OCI-LY1 (cell line): ENCODE data around the gene MTM1.

ENCODE experiments used
- H2AFZ ChIP-seq: fragments of 200-600 bp; sonication (generic), shearing (Covaris generic); 2 replicates; pipeline ENCODE4 v1.6.0; 2014; ENCODE audit warnings: antibody characterized with exemption, mild to moderate bottlenecking, low read length
- H3F3A ChIP-seq: fragments of 200-600 bp; sonication (generic), shearing (Covaris generic); 2 replicates; pipeline ENCODE4 v1.6.0; 2014; ENCODE audit warnings: mild to moderate bottlenecking, antibody characterized with exemption, low read length, moderate library complexity; ENCODE audit not compliant: insufficient read depth
- H3K27ac ChIP-seq: fragments of 200-600 bp; sonication (generic); 2 replicates; pipeline ENCODE4 v1.5.1; 2014; ENCODE audit warnings: low read length, mixed run types, mild to moderate bottlenecking, low read depth; ENCODE audit not compliant: poor library complexity, severe bottlenecking
- H3K27me3 ChIP-seq: fragments of 200-600 bp; sonication (generic); 2 replicates; pipeline ENCODE4 v1.6.0; 2014; ENCODE audit warnings: antibody characterized with exemption, mild to moderate bottlenecking, low read length, moderate library complexity; ENCODE audit not compliant: insufficient read depth
- H3K36me3 ChIP-seq: fragments of 200-600 bp; sonication (generic); 2 replicates; pipeline ENCODE4 v1.6.1; 2014; ENCODE audit warnings: mild to moderate bottlenecking, antibody characterized with exemption, low read length, moderate library complexity, mixed read lengths; ENCODE audit not compliant: insufficient read depth
- H3K4me1 ChIP-seq: fragments of 200-600 bp; sonication (generic); 2 replicates; pipeline ENCODE4 v1.5.1; 2014; ENCODE audit warnings: mild to moderate bottlenecking, low read length, moderate library complexity; ENCODE audit not compliant: insufficient read depth, severe bottlenecking
- H3K4me2 ChIP-seq: fragments of 200-600 bp; sonication (generic), shearing (Covaris generic); 2 replicates; pipeline ENCODE4 v1.6.1; 2014; ENCODE audit warnings: low read length
- H3K4me3 ChIP-seq: fragments of 200-600 bp; sonication (generic); 2 replicates; pipeline ENCODE4 v1.5.1; 2014; ENCODE audit warnings: low read length, low read depth, mild to moderate bottlenecking, mixed read lengths; ENCODE audit not compliant: poor library complexity, severe bottlenecking
- H3K79me2 ChIP-seq: fragments of 200-600 bp; shearing (Covaris generic); 2 replicates; pipeline ENCODE4 v1.6.1; 2016; ENCODE audit warnings: mixed run types, low read length, mixed read lengths; ENCODE audit not compliant: insufficient read depth
- H3K9ac ChIP-seq: fragments of 200-600 bp; sonication (generic), shearing (Covaris generic); 2 replicates; pipeline ENCODE4 v1.6.1; 2014; ENCODE audit warnings: mild to moderate bottlenecking, low read length, mixed read lengths
- H3K9me2 ChIP-seq: fragments of 200-600 bp; sonication (generic), shearing (Covaris generic); 2 replicates; pipeline ENCODE4 v1.6.1; 2014; ENCODE audit warnings: low read depth, mild to moderate bottlenecking, low read length, mixed read lengths
- H3K9me3 ChIP-seq: fragments of 200-600 bp; shearing (Covaris generic); 2 replicates; pipeline ENCODE4 v1.6.1; 2014; ENCODE audit warnings: low read length, mixed read lengths
- H4K20me1 ChIP-seq: fragments of 200-600 bp; sonication (generic), shearing (Covaris generic); 2 replicates; pipeline ENCODE4 v1.6.0; 2016; ENCODE audit warnings: mild to moderate bottlenecking, low read length; ENCODE audit not compliant: insufficient read depth
- EZH2 ChIP-seq: fragments of 200-600 bp; sonication (generic), shearing (Covaris generic); IDR thresholded peaks from 2 replicates; pipeline ENCODE4 v1.8.0; 2017; ENCODE audit warnings: borderline replicate concordance, mixed run types, mild to moderate bottlenecking, antibody characterized with exemption, low read length, moderate library complexity, mixed read lengths
- TF ChIP-seq, protein P1 (sequence below): fragments of 200-600 bp; sonication (generic), shearing (Covaris generic); IDR thresholded peaks from 2 replicates; pipeline ENCODE4 v1.5.1; 2017; ENCODE audit warnings: mild to moderate bottlenecking, antibody characterized with exemption, low read length, moderate library complexity, mixed read lengths

MTM1 gene

GRCh38 chrX:150526692-150527091 is 41.7 kb upstream of the MTM1 start:
- H2AFZ ChIP-seq: no peak overlapping the region
- TF ChIP-seq EZH2: no peak
- TF ChIP-seq, protein P1, sequence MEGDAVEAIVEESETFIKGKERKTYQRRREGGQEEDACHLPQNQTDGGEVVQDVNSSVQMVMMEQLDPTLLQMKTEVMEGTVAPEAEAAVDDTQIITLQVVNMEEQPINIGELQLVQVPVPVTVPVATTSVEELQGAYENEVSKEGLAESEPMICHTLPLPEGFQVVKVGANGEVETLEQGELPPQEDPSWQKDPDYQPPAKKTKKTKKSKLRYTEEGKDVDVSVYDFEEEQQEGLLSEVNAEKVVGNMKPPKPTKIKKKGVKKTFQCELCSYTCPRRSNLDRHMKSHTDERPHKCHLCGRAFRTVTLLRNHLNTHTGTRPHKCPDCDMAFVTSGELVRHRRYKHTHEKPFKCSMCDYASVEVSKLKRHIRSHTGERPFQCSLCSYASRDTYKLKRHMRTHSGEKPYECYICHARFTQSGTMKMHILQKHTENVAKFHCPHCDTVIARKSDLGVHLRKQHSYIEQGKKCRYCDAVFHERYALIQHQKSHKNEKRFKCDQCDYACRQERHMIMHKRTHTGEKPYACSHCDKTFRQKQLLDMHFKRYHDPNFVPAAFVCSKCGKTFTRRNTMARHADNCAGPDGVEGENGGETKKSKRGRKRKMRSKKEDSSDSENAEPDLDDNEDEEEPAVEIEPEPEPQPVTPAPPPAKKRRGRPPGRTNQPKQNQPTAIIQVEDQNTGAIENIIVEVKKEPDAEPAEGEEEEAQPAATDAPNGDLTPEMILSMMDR: no peak

GRCh38 chrX:150527108-150527507 is 41.3 kb upstream of the MTM1 start:
- no peaks in the 10 kb centered on the region for H3K27me3 ChIP-seq
- no peaks in the 10 kb centered on the region for H3K9me2 ChIP-seq
- no peak overlapping the region for H3K4me3 ChIP-seq
- no peaks in the 10 kb centered on the region for H4K20me1 ChIP-seq
- no peak overlapping the region for H3K27ac ChIP-seq
- H3K36me3 ChIP-seq: no peaks in the 10 kb centered on the region
- TF ChIP-seq, protein P1: no peak
- TF ChIP-seq EZH2: no peak
- H2AFZ ChIP-seq: no peak overlapping the region
- H3K4me2 ChIP-seq: no peak overlapping the region
- no peaks in the 10 kb centered on the region for H3F3A ChIP-seq
- H3K79me2 ChIP-seq: no peaks in the 10 kb centered on the region
- H3K9ac ChIP-seq: no peak overlapping the region
- no peaks in the 10 kb centered on the region for H3K9me3 ChIP-seq
- no peaks in the 10 kb centered on the region for H3K4me1 ChIP-seq

More at GRCh38 chrX:150526692-150527091, 41.7 kb upstream of the MTM1 start:
- H3K27ac ChIP-seq: no peak overlapping the region
- no peak overlapping the region for H3K4me3 ChIP-seq
- no peaks in the 10 kb centered on the region for H3K9me2 ChIP-seq
- H3K27me3 ChIP-seq: no peaks in the 10 kb centered on the region
- H3F3A ChIP-seq: no peaks in the 10 kb centered on the region
- H3K4me2 ChIP-seq: no peak overlapping the region
- H3K36me3 ChIP-seq: no peaks in the 10 kb centered on the region
- H3K79me2 ChIP-seq: no peaks in the 10 kb centered on the region
- H4K20me1 ChIP-seq: no peaks in the 10 kb centered on the region
- H3K9me3 ChIP-seq: no peaks in the 10 kb centered on the region
- no peak overlapping the region for H3K9ac ChIP-seq
- no peaks in the 10 kb centered on the region for H3K4me1 ChIP-seq

DNA sequence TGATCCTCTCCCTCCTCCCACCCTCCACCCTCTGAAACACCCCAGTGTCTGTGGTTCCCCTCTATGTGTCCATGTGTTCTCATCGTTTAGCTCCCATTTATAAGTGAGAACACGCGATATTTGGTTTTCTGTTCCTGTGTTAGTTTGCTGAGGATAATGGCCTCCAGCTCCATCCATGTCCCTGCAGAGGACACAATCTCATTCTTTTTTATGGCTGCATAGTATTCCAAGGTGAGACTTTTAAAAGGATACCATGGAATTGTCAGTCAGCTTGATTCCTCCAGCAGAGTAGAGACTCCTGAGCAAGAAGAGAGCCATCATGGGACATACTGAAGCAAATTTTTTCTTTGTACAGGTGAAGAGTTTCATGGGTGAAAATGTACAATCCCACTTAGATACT is 38.8 kb upstream of the MTM1 start:
- no peaks in the 10 kb centered on the region for H3K36me3 ChIP-seq
- no peak overlapping the region for H3K9ac ChIP-seq
- no peaks in the 10 kb centered on the region for H4K20me1 ChIP-seq
- H2AFZ ChIP-seq: no peak overlapping the region
- H3K27me3 ChIP-seq: no peaks in the 10 kb centered on the region
- H3K4me2 ChIP-seq: no peak overlapping the region
- H3K9me2 ChIP-seq: no peaks in the 10 kb centered on the region
- TF ChIP-seq, protein P1: no peak
- TF ChIP-seq EZH2: no peak
- H3K4me1 ChIP-seq: no peaks in the 10 kb centered on the region
- no peaks in the 10 kb centered on the region for H3F3A ChIP-seq
- no peaks in the 10 kb centered on the region for H3K79me2 ChIP-seq
- H3K9me3 ChIP-seq: no peaks in the 10 kb centered on the region
- no peak overlapping the region for H3K27ac ChIP-seq
- H3K4me3 ChIP-seq: no peak overlapping the region
